ENCODE measurements around the gene TRIM66.

DNA sequence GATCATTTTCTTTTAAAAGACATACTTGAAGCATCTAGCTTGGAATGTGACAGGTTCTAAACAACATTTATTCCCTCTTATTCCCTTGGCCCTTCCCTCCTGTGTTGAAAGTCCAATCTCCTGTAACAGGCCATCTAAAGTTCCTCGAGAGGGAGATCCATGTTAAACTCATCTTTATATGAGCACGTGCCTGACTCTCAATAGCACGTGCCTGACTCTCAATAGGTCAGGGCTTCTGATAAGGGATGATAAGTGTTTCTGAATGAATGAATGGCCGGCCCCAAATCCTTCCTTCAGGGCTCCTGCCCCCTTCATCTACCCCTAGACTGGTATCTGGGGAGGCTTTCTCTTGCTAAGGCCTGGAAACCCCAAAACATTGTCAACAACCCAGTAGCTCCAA is 27.3 kb upstream of the TRIM66 start:
- no peak for TF ChIP-seq NR2C2 (IDR thresholded peaks at IDR 0.05; ENCODE audit: borderline replicate concordance, control insufficient read depth, insufficient read length, low read depth)
- TF ChIP-seq, protein P1, sequence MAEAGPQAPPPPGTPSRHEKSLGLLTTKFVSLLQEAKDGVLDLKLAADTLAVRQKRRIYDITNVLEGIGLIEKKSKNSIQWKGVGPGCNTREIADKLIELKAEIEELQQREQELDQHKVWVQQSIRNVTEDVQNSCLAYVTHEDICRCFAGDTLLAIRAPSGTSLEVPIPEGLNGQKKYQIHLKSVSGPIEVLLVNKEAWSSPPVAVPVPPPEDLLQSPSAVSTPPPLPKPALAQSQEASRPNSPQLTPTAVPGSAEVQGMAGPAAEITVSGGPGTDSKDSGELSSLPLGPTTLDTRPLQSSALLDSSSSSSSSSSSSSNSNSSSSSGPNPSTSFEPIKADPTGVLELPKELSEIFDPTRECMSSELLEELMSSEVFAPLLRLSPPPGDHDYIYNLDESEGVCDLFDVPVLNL (IDR thresholded peaks at IDR 0.05; ENCODE audit: low read depth, low read length) = no peak
- no peak for TF ChIP-seq EP300 (IDR thresholded peaks at IDR 0.05; ENCODE audit: borderline replicate concordance in 1 of 2, control insufficient read depth in 1 of 2, low read depth in 2 of 2, low read length in 2 of 2)
- TF ChIP-seq, protein P2, sequence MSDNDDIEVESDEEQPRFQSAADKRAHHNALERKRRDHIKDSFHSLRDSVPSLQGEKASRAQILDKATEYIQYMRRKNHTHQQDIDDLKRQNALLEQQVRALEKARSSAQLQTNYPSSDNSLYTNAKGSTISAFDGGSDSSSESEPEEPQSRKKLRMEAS (IDR thresholded peaks at IDR 0.05; ENCODE audit: low read depth, low read length) = no peak
- TF ChIP-seq EZH2 (IDR thresholded peaks at IDR 0.05; ENCODE audit: borderline replicate concordance, control insufficient read depth, low read depth, low read length) = no peak
- TF ChIP-seq, protein P3, sequence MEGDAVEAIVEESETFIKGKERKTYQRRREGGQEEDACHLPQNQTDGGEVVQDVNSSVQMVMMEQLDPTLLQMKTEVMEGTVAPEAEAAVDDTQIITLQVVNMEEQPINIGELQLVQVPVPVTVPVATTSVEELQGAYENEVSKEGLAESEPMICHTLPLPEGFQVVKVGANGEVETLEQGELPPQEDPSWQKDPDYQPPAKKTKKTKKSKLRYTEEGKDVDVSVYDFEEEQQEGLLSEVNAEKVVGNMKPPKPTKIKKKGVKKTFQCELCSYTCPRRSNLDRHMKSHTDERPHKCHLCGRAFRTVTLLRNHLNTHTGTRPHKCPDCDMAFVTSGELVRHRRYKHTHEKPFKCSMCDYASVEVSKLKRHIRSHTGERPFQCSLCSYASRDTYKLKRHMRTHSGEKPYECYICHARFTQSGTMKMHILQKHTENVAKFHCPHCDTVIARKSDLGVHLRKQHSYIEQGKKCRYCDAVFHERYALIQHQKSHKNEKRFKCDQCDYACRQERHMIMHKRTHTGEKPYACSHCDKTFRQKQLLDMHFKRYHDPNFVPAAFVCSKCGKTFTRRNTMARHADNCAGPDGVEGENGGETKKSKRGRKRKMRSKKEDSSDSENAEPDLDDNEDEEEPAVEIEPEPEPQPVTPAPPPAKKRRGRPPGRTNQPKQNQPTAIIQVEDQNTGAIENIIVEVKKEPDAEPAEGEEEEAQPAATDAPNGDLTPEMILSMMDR (IDR thresholded peaks at IDR 0.05 in 2 of 3, conservative IDR thresholded peaks at IDR 0.05 in 1 of 3; ENCODE audit: control insufficient read depth in 2 of 3, extremely low read depth in 1 of 3, insufficient read depth in 1 of 3, low read depth in 3 of 3, low read length in 3 of 3) = no peak
- TF ChIP-seq GABPA (IDR thresholded peaks at IDR 0.05; ENCODE audit: low read depth) = no peak

Measured in GM12878 (cell line).